KMS-11 (cell line): Measurements from ENCODE around the gene MMP1.

Experiments
- H2AFZ ChIP-seq: fragments of 200-600 bp; sonication (generic); 2 replicates; pipeline ENCODE4 v1.6.1; 2016; ENCODE audit warnings: antibody characterized with exemption, mixed run types, low read depth
- H3K27ac ChIP-seq: fragments of 200-600 bp; sonication (generic); 2 replicates; pipeline ENCODE4 v1.6.1; 2016; ENCODE audit warnings: mild to moderate bottlenecking, mixed run types
- H3K27me3 ChIP-seq: fragments of 200-600 bp; sonication (generic); 2 replicates; pipeline ENCODE4 v1.6.1; 2017; ENCODE audit warnings: mild to moderate bottlenecking, low read depth, mixed run types, moderate library complexity; ENCODE audit not compliant: insufficient read depth
- H3K36me3 ChIP-seq: fragments of 200-600 bp; sonication (generic); 2 replicates; pipeline ENCODE4 v1.6.1; 2017; ENCODE audit warnings: mild to moderate bottlenecking, mixed run types; ENCODE audit not compliant: insufficient read depth
- H3K4me1 ChIP-seq: fragments of 200-600 bp; sonication (generic); 2 replicates; pipeline ENCODE4 v1.6.1; 2016; ENCODE audit warnings: mild to moderate bottlenecking, low read depth, mixed run types; ENCODE audit not compliant: poor library complexity, severe bottlenecking
- H3K4me2 ChIP-seq: fragments of 200-600 bp; sonication (generic); 2 replicates; pipeline ENCODE4 v1.7.0; 2016; ENCODE audit warnings: mild to moderate bottlenecking, mixed run types
- H3K4me3 ChIP-seq: fragments of 200-600 bp; sonication (generic); IDR thresholded peaks from 2 replicates; pipeline ENCODE4 v1.6.1; 2017; ENCODE audit warnings: low read depth, low read length, mixed read lengths; ENCODE audit not compliant: insufficient read depth
- H3K79me2 ChIP-seq: fragments of 200-600 bp; sonication (generic); 2 replicates; pipeline ENCODE4 v1.6.1; 2016; ENCODE audit warnings: low read depth, mixed run types; ENCODE audit not compliant: insufficient read depth
- H3K9ac ChIP-seq: fragments of 200-600 bp; sonication (generic); 2 replicates; pipeline ENCODE4 v1.6.1; 2016; ENCODE audit warnings: mild to moderate bottlenecking, mixed run types
- H4K20me1 ChIP-seq: fragments of 200-600 bp; sonication (generic); 2 replicates; pipeline ENCODE4 v1.6.1; 2016; ENCODE audit warnings: mild to moderate bottlenecking, mixed run types; ENCODE audit not compliant: insufficient read depth
- CTCF ChIP-seq: fragments of 200-600 bp; sonication (generic); conservative IDR thresholded peaks from 2 replicates; pipeline ENCODE4 v1.6.1; 2017; ENCODE audit warnings: low read depth, mild to moderate bottlenecking, antibody characterized with exemption, low read length, moderate library complexity, mixed read lengths

MMP1 gene

GRCh38 chr11:102807921-102808320 is 10.0 kb upstream of the MMP1 start:
- Histone ChIP-seq H3K27me3 (no peaks in the 10 kb centered on the region), H3K9ac (no peak overlapping the region), H2AFZ (no peak overlapping the region), H4K20me1 (no peaks in the 10 kb centered on the region), H3K36me3 (no peaks in the 10 kb centered on the region), H3K79me2 (no peaks in the 10 kb centered on the region), H3K4me3 (no peak overlapping the region), H3K27ac (no peak overlapping the region), H3K4me2 (no peak overlapping the region), H3K4me1 (no peaks in the 10 kb centered on the region)
- TF ChIP-seq CTCF = no peak

- Histone ChIP-seq H3K79me2 (no peaks in the 10 kb centered on the region), H2AFZ (no peak overlapping the region), H3K9ac (no peak overlapping the region), H3K4me1 (no peaks in the 10 kb centered on the region), H3K4me2 (no peak overlapping the region), H3K36me3 (no peaks in the 10 kb centered on the region), H3K27me3 (no peaks in the 10 kb centered on the region), H3K27ac (no peak overlapping the region), H4K20me1 (no peaks in the 10 kb centered on the region), H3K4me3 (no peak overlapping the region)
- no peak for TF ChIP-seq CTCF
These were observed 8.3 kb upstream of the MMP1 start for GRCh38 chr11:102806296-102806695.

GRCh38 chr11:102802341-102802740 is 4.4 kb upstream of the MMP1 start:
- H3K27ac ChIP-seq = no peak overlapping the region
- H3K4me3 ChIP-seq = no peak overlapping the region
- no peaks in the 10 kb centered on the region for H3K27me3 ChIP-seq
- H2AFZ ChIP-seq = no peak overlapping the region
- H3K79me2 ChIP-seq = no peaks in the 10 kb centered on the region
- H3K4me1 ChIP-seq = no peaks in the 10 kb centered on the region
- H3K36me3 ChIP-seq = no peaks in the 10 kb centered on the region
- H4K20me1 ChIP-seq = no peaks in the 10 kb centered on the region
- TF ChIP-seq CTCF = no peak
- H3K4me2 ChIP-seq = no peak overlapping the region
- no peak overlapping the region for H3K9ac ChIP-seq

GRCh38 chr11:102800767-102801166 is 2.8 kb upstream of the MMP1 start:
- no peak overlapping the region for H3K27ac ChIP-seq
- no peak overlapping the region for H2AFZ ChIP-seq
- no peaks in the 10 kb centered on the region for H3K4me1 ChIP-seq
- no peak overlapping the region for H3K9ac ChIP-seq
- no peaks in the 10 kb centered on the region for H3K36me3 ChIP-seq
- H3K27me3 ChIP-seq = no peaks in the 10 kb centered on the region
- no peaks in the 10 kb centered on the region for H3K79me2 ChIP-seq
- no peaks in the 10 kb centered on the region for H4K20me1 ChIP-seq
- TF ChIP-seq CTCF = no peak
- H3K4me3 ChIP-seq = no peak overlapping the region
- H3K4me2 ChIP-seq = no peak overlapping the region
